GM18520 (cell line): ENCODE data around the gene C1QTNF2.

Experiments
- ATAC-seq: cut with Tn5 transposase; IDR thresholded peaks from one replicate; pipeline ENCODE4 v1.9.1; 2021; ENCODE audit not compliant: unreplicated experiment

C1QTNF2 gene

GRCh38 chr5:160306696-160307095, 63.7 kb downstream of the C1QTNF2 start:
- no peak for ATAC-seq

GRCh38 chr5:160305319-160305718, 65.1 kb downstream of the C1QTNF2 start:
- ATAC-seq: no peak

- no peak for ATAC-seq
Observed at GRCh38 chr5:160303690-160304089, 66.7 kb downstream of the C1QTNF2 start.

- ATAC-seq: no peak
Observed at GRCh38 chr5:160298189-160298588, 72.2 kb downstream of the C1QTNF2 start.

GRCh38 chr5:160297776-160298175, 72.7 kb downstream of the C1QTNF2 start:
- no peak for ATAC-seq
